A673 (cell line): Measurements from ENCODE around the gene LCAT. TPM values are rescaled to one million over a fixed set of nuclear protein-coding genes. Genes with fewer than 3 reads are reported as not detected.

ENCODE experiments used
- BruUV-seq: library from RNA; stranded (reverse); fragments of 400-500 nt; replicated peaks from 2 replicates; lab custom pipeline; 2021; lab: Mats Ljungman, UMichigan
- CTCF ChIA-PET: fragments of 300-600 bp; sonication (Branson Sonifier 250); formaldehyde crosslinking; loops from one replicate; lab custom pipeline; 2022; ENCODE audit warnings: antibody characterized with exemption; lab: Charles Lee
- POLR2A ChIA-PET: fragments of 300-600 bp; sonication (Branson Sonifier 250); formaldehyde crosslinking; loops from one replicate; lab custom pipeline; 2022; ENCODE audit warnings: antibody characterized with exemption; ENCODE audit not compliant: low non-redundant PET; lab: Charles Lee
- DNase-seq: peaks from one replicate; pipeline ENCODE4 v3.0.0-alpha.2; 2015; ENCODE audit warnings: low spot score
- H3K27ac ChIP-seq: fragments of 200-600 bp; sonication (generic); 2 replicates; pipeline ENCODE4 v1.5.1; 2016; ENCODE audit warnings: mixed run types, low read depth, mild to moderate bottlenecking, mixed read lengths, antibody characterized with exemption, low read length; ENCODE audit not compliant: poor library complexity, severe bottlenecking
- H3K27me3 ChIP-seq: fragments of 200-600 bp; sonication (generic); replicated peaks from 2 replicates; pipeline ENCODE4 v1.6.1; 2017; ENCODE audit warnings: mixed run types, low read depth, mild to moderate bottlenecking, mixed read lengths, antibody characterized with exemption, low read length; ENCODE audit not compliant: insufficient read depth, poor library complexity
- H3K36me3 ChIP-seq: fragments of 200-600 bp; sonication (generic); 2 replicates; pipeline ENCODE4 v1.6.1; 2016; ENCODE audit warnings: mixed run types, mild to moderate bottlenecking, mixed read lengths, antibody characterized with exemption, low read length; ENCODE audit not compliant: insufficient read depth, poor library complexity, severe bottlenecking
- H3K4me1 ChIP-seq: fragments of 200-600 bp; sonication (generic); 2 replicates; pipeline ENCODE4 v1.6.1; 2017; ENCODE audit warnings: mixed run types, mild to moderate bottlenecking, mixed read lengths, antibody characterized with exemption, low read length; ENCODE audit not compliant: insufficient read depth, poor library complexity, severe bottlenecking
- H3K4me3 ChIP-seq: fragments of 200-600 bp; sonication (generic); 2 replicates; pipeline ENCODE4 v1.5.1; 2016; ENCODE audit warnings: low read depth, mixed run types, mild to moderate bottlenecking, mixed read lengths, low read length; ENCODE audit not compliant: poor library complexity, severe bottlenecking
- H3K9me3 ChIP-seq: fragments of 200-600 bp; sonication (generic); 2 replicates; pipeline ENCODE4 v1.6.1; 2016; ENCODE audit warnings: mixed run types, low read depth, mild to moderate bottlenecking, mixed read lengths, antibody characterized with exemption, low read length; ENCODE audit not compliant: poor library complexity, severe bottlenecking
- CTCF ChIP-seq: fragments of 300-800, 200-600 bp; sonication (generic); conservative IDR thresholded peaks from 2 replicates; pipeline ENCODE4 v1.5.1; 2017; ENCODE audit warnings: low read depth, mild to moderate bottlenecking, antibody characterized with exemption, low read length, moderate library complexity, mixed read lengths
- EZH2 ChIP-seq: fragments of 200-600 bp; sonication (generic); IDR thresholded peaks from 2 replicates; pipeline ENCODE4 v1.6.1; 2017; ENCODE audit warnings: borderline replicate concordance, low read depth, mild to moderate bottlenecking, mixed read lengths, antibody characterized with exemption, low read length; ENCODE audit not compliant: poor library complexity, severe bottlenecking
- intact Hi-C: fragments of 100-400 bp; cut with micrococcal nuclease; formaldehyde crosslinking; loops from one replicate; pipeline ENCODE4 v1.10.0; 2022; ENCODE audit not compliant: unreplicated experiment
- total RNA-seq: library from RNA; stranded (reverse); gene quantifications from 2 replicates; pipeline ENCODE4 v1.2.3, GENCODE V29; 2021

LCAT gene
- total RNA-seq, 1 experiment from 2014 or later = 17.6 TPM

- no peaks in the 10 kb centered on the region for H3K27me3 ChIP-seq
- TF ChIP-seq EZH2 (no peak), CTCF (no peak)
- POLR2A ChIA-PET = no interaction called here
- DNase-seq = no peak
- H3K27ac ChIP-seq = no peak overlapping the region
- H3K9me3 ChIP-seq = no peaks in the 10 kb centered on the region
- intact Hi-C loops = no loop called here
- H3K4me3 ChIP-seq = no peak overlapping the region
- BruUV-seq = no TSS peak
- H3K4me1 ChIP-seq = peaks cover 19% of the 10 kb centered on the region
- no peaks in the 10 kb centered on the region for H3K36me3 ChIP-seq
- CTCF ChIA-PET = no interaction called here
Observed at GRCh38 chr16:67971111-67971510, 27.2 kb upstream of the LCAT start.

GRCh38 chr16:67969254-67970039, 25.5 kb upstream of the LCAT start:
- ChIA-PET POLR2A (no interaction called here), CTCF (interaction anchor here (0.7 kb wide), 1 partner anchor 71 kb away, joined by 6 read pairs; no protein-coding TSS in a partner anchor)
- H3K9me3 ChIP-seq = no peaks in the 10 kb centered on the region
- peaks cover 19% of the 10 kb centered on the region for H3K4me1 ChIP-seq
- peak overlapping the region; percentile 87 for H3K27ac ChIP-seq
- BruUV-seq = no TSS peak
- intact Hi-C loops = no loop called here
- no peaks in the 10 kb centered on the region for H3K27me3 ChIP-seq
- peak overlapping the region; percentile 68 for H3K4me3 ChIP-seq
- TF ChIP-seq CTCF (no peak), EZH2 (no peak)
- no peak for DNase-seq
- H3K36me3 ChIP-seq = no peaks in the 10 kb centered on the region

GRCh38 chr16:67968400-67969253, 24.7 kb upstream of the LCAT start, which contains the start of gene SLC12A4:
Gene SLC12A4 (minus strand): TSS chr16:67968637. CDS start chr16:67968553, 84 bp downstream.
- no peaks in the 10 kb centered on the region for H3K9me3 ChIP-seq
- intact Hi-C loops = no loop called here
- no peaks in the 10 kb centered on the region for H3K27me3 ChIP-seq
- no peaks in the 10 kb centered on the region for H3K36me3 ChIP-seq
- DNase-seq = peak; percentile 93
- ChIA-PET POLR2A (no interaction called here), CTCF (no interaction called here)
- peak within 1 kb of the TSS; percentile 68 for H3K4me3 ChIP-seq
- peak within 1 kb of the TSS; percentile 87 for H3K27ac ChIP-seq
- TF ChIP-seq EZH2 = no peak
- no peak for TF ChIP-seq CTCF
- no TSS peak for BruUV-seq
- H3K4me1 ChIP-seq = peaks cover 19% of the 10 kb centered on the region
